ENCODE results near the gene GATB. TPM values are rescaled to one million over a fixed set of nuclear protein-coding genes. Genes with fewer than 3 reads are reported as not detected.

GATB gene
- polyA plus RNA-seq, 3 donors = 5.5 to 12.2 (median 9.0) TPM

- H3K27ac ChIP-seq (ENCODE audit: low read depth in 1 of 2, low read length in 2 of 2) = no peak overlapping the region
- intact Hi-C loops (cut with micrococcal nuclease) = no loop called here
- H3K4me2 ChIP-seq (replicated peaks; ENCODE audit: extremely low read depth, low read length, poor library complexity, severe bottlenecking) = no peak overlapping the region
- peaks cover 26 to 34% of the 10 kb centered on the region in 2 donors for H3K36me3 Mint-ChIP-seq
- H3K27ac Mint-ChIP-seq = peak overlapping the region in 1 of 7 donors; percentile 8
- no peaks in the 10 kb centered on the region for H3K4me1 ChIP-seq (ENCODE audit: control insufficient read depth in 1 of 2, insufficient read depth in 2 of 2, low read length in 2 of 2)
- no peak overlapping the region for H3K9ac ChIP-seq (ENCODE audit: insufficient read depth, low read length, poor library complexity, severe bottlenecking)
- no peaks in the 10 kb centered on the region for H3K79me2 ChIP-seq (ENCODE audit: insufficient read depth, low read length)
- no peak overlapping the region for H2AFZ ChIP-seq (ENCODE audit: insufficient read depth, low read depth, low read length, poor library complexity, severe bottlenecking)
- H3K4me3 Mint-ChIP-seq = no peak overlapping the region
- peaks cover 0 to 2% (median 2%) of the 10 kb centered on the region in 3 donors for H3K27me3 Mint-ChIP-seq (ENCODE audit: low read depth in 3 of 3)
- TF ChIP-seq, protein P1, sequence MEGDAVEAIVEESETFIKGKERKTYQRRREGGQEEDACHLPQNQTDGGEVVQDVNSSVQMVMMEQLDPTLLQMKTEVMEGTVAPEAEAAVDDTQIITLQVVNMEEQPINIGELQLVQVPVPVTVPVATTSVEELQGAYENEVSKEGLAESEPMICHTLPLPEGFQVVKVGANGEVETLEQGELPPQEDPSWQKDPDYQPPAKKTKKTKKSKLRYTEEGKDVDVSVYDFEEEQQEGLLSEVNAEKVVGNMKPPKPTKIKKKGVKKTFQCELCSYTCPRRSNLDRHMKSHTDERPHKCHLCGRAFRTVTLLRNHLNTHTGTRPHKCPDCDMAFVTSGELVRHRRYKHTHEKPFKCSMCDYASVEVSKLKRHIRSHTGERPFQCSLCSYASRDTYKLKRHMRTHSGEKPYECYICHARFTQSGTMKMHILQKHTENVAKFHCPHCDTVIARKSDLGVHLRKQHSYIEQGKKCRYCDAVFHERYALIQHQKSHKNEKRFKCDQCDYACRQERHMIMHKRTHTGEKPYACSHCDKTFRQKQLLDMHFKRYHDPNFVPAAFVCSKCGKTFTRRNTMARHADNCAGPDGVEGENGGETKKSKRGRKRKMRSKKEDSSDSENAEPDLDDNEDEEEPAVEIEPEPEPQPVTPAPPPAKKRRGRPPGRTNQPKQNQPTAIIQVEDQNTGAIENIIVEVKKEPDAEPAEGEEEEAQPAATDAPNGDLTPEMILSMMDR (IDR thresholded peaks at IDR 0.05) = no peak
- H3K4me3 ChIP-seq (replicated peaks in 1 of 3; ENCODE audit: low read depth in 2 of 3, low read length in 3 of 3) = no peak overlapping the region
- H3K27me3 ChIP-seq (ENCODE audit: control insufficient read depth in 2 of 2, insufficient read depth in 2 of 2, low read length in 2 of 2) = no peaks in the 10 kb centered on the region
- H3K36me3 ChIP-seq (replicated peaks in 1 of 2; ENCODE audit: control insufficient read depth in 1 of 2, insufficient read depth in 2 of 2, low read length in 2 of 2) = peaks cover 4 to 10% of the 10 kb centered on the region in 2 donors
- no peaks in the 10 kb centered on the region for H4K20me1 ChIP-seq (ENCODE audit: insufficient read depth, low read length)
- peaks cover 0 to 4% (median 0%) of the 10 kb centered on the region in 7 donors for H3K9me3 Mint-ChIP-seq
- no peaks in the 10 kb centered on the region for H3K4me1 Mint-ChIP-seq
- no peaks in the 10 kb centered on the region for H3K9me3 ChIP-seq (replicated peaks in 1 of 2; ENCODE audit: control insufficient read depth in 1 of 2, insufficient read depth in 1 of 2, low read length in 2 of 2)
- WGBS (ENCODE audit: insufficient coverage) = 98% methylated on average over 13 of the region's 13 CpGs
- DNase-seq = no peak
Observed at GRCh38 chr4:151694961-151695720, 65.7 kb downstream of the GATB start.

- Histone ChIP-seq H3K27me3 (ENCODE audit: control insufficient read depth in 2 of 2, insufficient read depth in 2 of 2, low read length in 2 of 2) (no peaks in the 10 kb centered on the region), H3K4me3 (replicated peaks in 1 of 3; ENCODE audit: low read depth in 2 of 3, low read length in 3 of 3) (no peak overlapping the region), H3K4me2 (replicated peaks; ENCODE audit: extremely low read depth, low read length, poor library complexity, severe bottlenecking) (no peak overlapping the region), H3K27ac (ENCODE audit: low read depth in 1 of 2, low read length in 2 of 2) (no peak overlapping the region), H3K9ac (ENCODE audit: insufficient read depth, low read length, poor library complexity, severe bottlenecking) (no peak overlapping the region), H3K79me2 (ENCODE audit: insufficient read depth, low read length) (no peaks in the 10 kb centered on the region), H3K4me1 (ENCODE audit: control insufficient read depth in 1 of 2, insufficient read depth in 2 of 2, low read length in 2 of 2) (no peaks in the 10 kb centered on the region), H2AFZ (ENCODE audit: insufficient read depth, low read depth, low read length, poor library complexity, severe bottlenecking) (no peak overlapping the region), H3K9me3 (replicated peaks in 1 of 2; ENCODE audit: control insufficient read depth in 1 of 2, insufficient read depth in 1 of 2, low read length in 2 of 2) (no peaks in the 10 kb centered on the region), H4K20me1 (ENCODE audit: insufficient read depth, low read length) (no peaks in the 10 kb centered on the region), H3K36me3 (replicated peaks in 1 of 2; ENCODE audit: control insufficient read depth in 1 of 2, insufficient read depth in 2 of 2, low read length in 2 of 2) (peaks cover 1 to 13% of the 10 kb centered on the region in 2 donors)
- Mint-ChIP-seq H3K4me1 (no peaks in the 10 kb centered on the region), H3K4me3 (no peak overlapping the region), H3K9me3 (peaks cover 0 to 2% (median 0%) of the 10 kb centered on the region in 7 donors), H3K27me3 (ENCODE audit: low read depth in 3 of 3) (peaks cover 0 to 2% (median 0%) of the 10 kb centered on the region in 3 donors), H3K27ac (no peak overlapping the region), H3K36me3 (peaks cover 27 to 35% of the 10 kb centered on the region in 2 donors)
- 91% methylated on average over 6 of the region's 18 CpGs for WGBS (ENCODE audit: insufficient coverage)
- TF ChIP-seq, protein P1 (IDR thresholded peaks at IDR 0.05) = no peak
- intact Hi-C loops (cut with micrococcal nuclease) = no loop called here
- DNase-seq = no peak
Observed at GRCh38 chr4:151692821-151693673, 67.8 kb downstream of the GATB start.

All from CD14-positive monocyte (primary cell).